ENCODE measurements around the gene CTTNBP2NL. TPM values are rescaled to one million over a fixed set of nuclear protein-coding genes. Genes with fewer than 3 reads are reported as not detected.

The CTTNBP2NL gene, protein sequence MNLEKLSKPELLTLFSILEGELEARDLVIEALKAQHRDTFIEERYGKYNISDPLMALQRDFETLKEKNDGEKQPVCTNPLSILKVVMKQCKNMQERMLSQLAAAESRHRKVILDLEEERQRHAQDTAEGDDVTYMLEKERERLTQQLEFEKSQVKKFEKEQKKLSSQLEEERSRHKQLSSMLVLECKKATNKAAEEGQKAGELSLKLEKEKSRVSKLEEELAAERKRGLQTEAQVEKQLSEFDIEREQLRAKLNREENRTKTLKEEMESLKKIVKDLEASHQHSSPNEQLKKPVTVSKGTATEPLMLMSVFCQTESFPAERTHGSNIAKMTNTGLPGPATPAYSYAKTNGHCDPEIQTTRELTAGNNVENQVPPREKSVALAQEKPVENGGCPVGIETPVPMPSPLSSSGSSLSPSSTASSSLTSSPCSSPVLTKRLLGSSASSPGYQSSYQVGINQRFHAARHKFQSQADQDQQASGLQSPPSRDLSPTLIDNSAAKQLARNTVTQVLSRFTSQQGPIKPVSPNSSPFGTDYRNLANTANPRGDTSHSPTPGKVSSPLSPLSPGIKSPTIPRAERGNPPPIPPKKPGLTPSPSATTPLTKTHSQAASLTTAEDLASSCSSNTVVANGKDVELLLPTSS
- polyA plus RNA-seq (2011; rRNA removed) (17.2 and 19.8 TPM in 2 replicates), polyA minus RNA-seq (2011; rRNA and poly(A)+ RNA removed) (20.7 and 35.2 TPM in 2 replicates)

DNA sequence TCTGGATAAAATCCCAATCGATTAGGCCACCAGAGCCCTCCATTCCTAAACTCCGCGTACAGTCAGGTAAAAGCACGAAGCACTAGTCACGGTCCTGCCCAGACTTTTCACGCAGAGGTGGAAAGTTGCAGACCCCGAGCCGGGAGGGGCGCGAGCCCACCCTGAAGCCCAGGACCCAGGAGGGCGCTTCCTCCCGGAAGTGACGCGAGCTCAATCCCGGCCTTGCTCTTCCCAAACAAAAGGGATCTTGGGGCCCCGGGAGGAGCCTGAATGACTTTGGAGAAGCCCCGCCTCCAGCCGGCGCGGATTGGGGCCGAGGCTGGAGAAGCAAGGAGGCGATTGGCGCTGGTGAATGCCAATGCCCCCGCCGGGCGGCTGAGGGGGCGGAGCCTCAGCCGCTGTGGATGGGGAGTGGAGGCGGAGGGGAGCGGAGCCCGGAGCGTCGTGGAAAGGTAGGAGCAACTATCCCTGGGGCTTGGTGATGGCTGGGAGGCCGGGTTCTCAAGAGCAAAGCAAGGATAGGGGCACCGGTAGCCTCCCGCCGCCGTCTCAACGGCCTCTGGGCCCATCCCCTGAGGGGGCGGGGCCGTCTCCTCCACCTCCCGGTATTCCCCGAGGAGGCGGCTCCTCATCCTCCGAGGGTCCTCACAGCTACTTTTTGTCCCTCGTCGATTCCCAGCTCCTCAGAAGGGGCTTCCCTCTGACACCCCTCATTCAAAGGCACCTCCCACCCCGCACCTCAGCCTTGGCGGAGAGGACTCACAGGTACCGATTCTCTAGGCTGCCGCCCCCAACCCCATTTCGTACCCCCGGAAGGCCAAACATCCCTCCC, at the start of gene CTTNBP2NL:
TSS of gene CTTNBP2NL (plus strand) at position 394 of the 832 bp plus-strand sequence. CDS start 19,952 bp downstream, outside the sequence.
- TF ChIP-seq, protein P1, sequence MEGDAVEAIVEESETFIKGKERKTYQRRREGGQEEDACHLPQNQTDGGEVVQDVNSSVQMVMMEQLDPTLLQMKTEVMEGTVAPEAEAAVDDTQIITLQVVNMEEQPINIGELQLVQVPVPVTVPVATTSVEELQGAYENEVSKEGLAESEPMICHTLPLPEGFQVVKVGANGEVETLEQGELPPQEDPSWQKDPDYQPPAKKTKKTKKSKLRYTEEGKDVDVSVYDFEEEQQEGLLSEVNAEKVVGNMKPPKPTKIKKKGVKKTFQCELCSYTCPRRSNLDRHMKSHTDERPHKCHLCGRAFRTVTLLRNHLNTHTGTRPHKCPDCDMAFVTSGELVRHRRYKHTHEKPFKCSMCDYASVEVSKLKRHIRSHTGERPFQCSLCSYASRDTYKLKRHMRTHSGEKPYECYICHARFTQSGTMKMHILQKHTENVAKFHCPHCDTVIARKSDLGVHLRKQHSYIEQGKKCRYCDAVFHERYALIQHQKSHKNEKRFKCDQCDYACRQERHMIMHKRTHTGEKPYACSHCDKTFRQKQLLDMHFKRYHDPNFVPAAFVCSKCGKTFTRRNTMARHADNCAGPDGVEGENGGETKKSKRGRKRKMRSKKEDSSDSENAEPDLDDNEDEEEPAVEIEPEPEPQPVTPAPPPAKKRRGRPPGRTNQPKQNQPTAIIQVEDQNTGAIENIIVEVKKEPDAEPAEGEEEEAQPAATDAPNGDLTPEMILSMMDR (IDR thresholded peaks at IDR 0.05; ENCODE audit: insufficient read depth, low read depth, low read length), result no peak
- POLR2A ChIA-PET, result interaction anchor here (0.5 to 0.8 kb wide), 2 partner anchors 10 to 33 kb away, joined by 3 read pairs; no protein-coding TSS in a partner anchor
- H3K27me3 ChIP-seq (ENCODE audit: control insufficient read depth, insufficient read depth, low read length), result no peaks in the 10 kb centered on the region
- no peaks in the 10 kb centered on the region for H3K36me3 ChIP-seq (ENCODE audit: control insufficient read depth, insufficient read depth, low read length)
- CTCF ChIA-PET, result interaction anchor here (0.9 to 9.4 kb wide), 11 partner anchors 27 to 321 kb away, joined by 3 to 119 read pairs (median 4); partner anchors contain the start of gene RHOC
- H3K4me3 ChIP-seq (ENCODE audit: low read depth, low read length), result peak within 1 kb of the TSS; percentile 90
- peak; percentile 63 for DNase-seq (ENCODE audit: low read depth)

DNA sequence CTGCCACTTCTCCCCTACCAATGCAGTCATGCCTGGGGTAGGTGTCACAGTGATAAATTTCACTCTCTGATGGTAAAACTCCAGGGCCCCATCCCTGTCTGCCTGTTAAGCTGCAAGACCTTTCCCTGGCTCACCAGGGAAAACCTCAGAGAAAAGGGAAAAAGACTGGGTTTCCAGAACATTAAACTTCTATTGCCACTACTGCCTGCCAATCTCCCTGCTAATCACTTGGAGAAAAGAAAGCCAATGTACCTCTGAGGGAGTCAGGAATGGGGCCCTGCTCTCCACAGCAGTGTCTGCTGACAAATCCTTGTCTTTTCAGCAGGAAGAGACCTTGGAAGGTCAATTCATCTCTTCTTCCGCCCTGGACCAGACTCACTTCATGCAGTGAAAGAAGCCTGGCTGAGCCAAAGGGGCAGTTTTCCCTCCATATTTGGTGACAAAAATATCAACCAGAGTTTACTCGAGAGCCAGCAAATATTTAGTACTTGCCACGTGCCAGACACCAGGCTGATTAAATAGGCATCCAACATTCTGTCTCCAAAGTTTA, 49.1 kb upstream of the CTTNBP2NL start:
- DNase-seq (ENCODE audit: low read depth), result no peak
- Histone ChIP-seq H3K4me3 (ENCODE audit: low read depth, low read length) (no peak overlapping the region), H3K27me3 (ENCODE audit: control insufficient read depth, insufficient read depth, low read length) (peaks cover 3% of the 10 kb centered on the region; the same call in 1 of the 2 replicates), H3K36me3 (ENCODE audit: control insufficient read depth, insufficient read depth, low read length) (no peaks in the 10 kb centered on the region)
- ChIA-PET CTCF (interaction anchor here (1.3 to 1.5 kb wide), 2 partner anchors 8 to 11 kb away, joined by 4 to 6 read pairs; no protein-coding TSS in a partner anchor), POLR2A (no interaction called here)
- TF ChIP-seq, protein P1 (IDR thresholded peaks at IDR 0.05; ENCODE audit: insufficient read depth, low read depth, low read length), result no peak

DNA sequence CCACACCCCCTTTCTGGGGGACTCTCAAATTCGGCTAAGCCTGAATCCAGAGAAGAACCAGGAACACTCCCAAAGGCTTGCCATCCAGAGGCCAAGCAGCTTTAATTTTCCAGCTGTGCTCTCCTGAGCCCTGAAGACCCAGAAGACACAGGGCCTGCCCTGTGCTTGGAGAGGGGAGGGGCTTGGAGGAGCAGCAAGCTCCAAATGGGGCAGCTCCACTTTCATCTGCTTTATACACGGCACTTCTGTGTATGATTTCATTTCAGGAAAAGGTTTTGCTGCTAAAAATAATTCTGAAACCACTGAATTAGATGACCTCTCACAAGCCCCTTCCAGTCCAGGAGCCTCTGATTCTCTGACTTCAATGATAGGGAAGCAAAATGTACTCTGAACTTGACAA, 39.2 kb upstream of the CTTNBP2NL start:
- ChIA-PET CTCF (interaction anchor here (1.9 to 10.1 kb wide), 4 partner anchors 11 to 14 kb away, joined by 6 to 139 read pairs (median 18); no protein-coding TSS in a partner anchor), POLR2A (no interaction called here)
- no peak for DNase-seq (ENCODE audit: low read depth)
- no peak overlapping the region for H3K4me3 ChIP-seq (ENCODE audit: low read depth, low read length)
- no peaks in the 10 kb centered on the region for H3K36me3 ChIP-seq (ENCODE audit: control insufficient read depth, insufficient read depth, low read length)
- TF ChIP-seq, protein P1 (IDR thresholded peaks at IDR 0.05; ENCODE audit: insufficient read depth, low read depth, low read length), result no peak
- H3K27me3 ChIP-seq (ENCODE audit: control insufficient read depth, insufficient read depth, low read length), result peaks cover 17% of the 10 kb centered on the region

DNA sequence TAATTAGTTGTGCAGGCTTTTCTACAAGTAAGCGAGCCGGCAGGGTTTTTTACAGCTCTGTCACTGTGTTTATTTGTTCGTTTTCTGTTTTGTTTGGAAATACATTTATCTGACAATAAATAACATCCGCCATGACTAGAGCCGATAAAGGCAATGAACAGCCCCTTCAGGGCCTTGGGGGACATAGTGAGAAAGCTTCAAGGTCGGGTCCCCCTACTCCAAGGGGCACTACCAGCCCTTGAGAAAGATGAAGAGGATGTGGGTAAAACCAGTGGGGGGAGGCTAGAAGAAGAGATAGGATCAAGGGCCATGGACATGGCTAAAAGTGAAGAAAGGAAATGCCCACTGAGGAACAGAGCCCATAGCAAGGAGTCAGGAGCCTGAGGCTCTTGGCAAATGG, 38.5 kb upstream of the CTTNBP2NL start:
- Histone ChIP-seq H3K36me3 (ENCODE audit: control insufficient read depth, insufficient read depth, low read length) (no peaks in the 10 kb centered on the region), H3K4me3 (ENCODE audit: low read depth, low read length) (no peak overlapping the region), H3K27me3 (ENCODE audit: control insufficient read depth, insufficient read depth, low read length) (peaks cover 16% of the 10 kb centered on the region)
- ChIA-PET POLR2A (interaction anchor here (0.5 kb wide), 1 partner anchor 1139 kb away, joined by 9 read pairs; no protein-coding TSS in a partner anchor), CTCF (interaction anchor here (1.1 to 10.1 kb wide), 9 partner anchors 9 to 358 kb away, joined by 3 to 139 read pairs (median 7); partner anchors contain the start of gene PPM1J)
- TF ChIP-seq, protein P1 (IDR thresholded peaks at IDR 0.05; ENCODE audit: insufficient read depth, low read depth, low read length), result no peak
- no peak for DNase-seq (ENCODE audit: low read depth)

Measured in BJ (cell line).